Measurements from ENCODE around the gene TSC22D2.

DNA sequence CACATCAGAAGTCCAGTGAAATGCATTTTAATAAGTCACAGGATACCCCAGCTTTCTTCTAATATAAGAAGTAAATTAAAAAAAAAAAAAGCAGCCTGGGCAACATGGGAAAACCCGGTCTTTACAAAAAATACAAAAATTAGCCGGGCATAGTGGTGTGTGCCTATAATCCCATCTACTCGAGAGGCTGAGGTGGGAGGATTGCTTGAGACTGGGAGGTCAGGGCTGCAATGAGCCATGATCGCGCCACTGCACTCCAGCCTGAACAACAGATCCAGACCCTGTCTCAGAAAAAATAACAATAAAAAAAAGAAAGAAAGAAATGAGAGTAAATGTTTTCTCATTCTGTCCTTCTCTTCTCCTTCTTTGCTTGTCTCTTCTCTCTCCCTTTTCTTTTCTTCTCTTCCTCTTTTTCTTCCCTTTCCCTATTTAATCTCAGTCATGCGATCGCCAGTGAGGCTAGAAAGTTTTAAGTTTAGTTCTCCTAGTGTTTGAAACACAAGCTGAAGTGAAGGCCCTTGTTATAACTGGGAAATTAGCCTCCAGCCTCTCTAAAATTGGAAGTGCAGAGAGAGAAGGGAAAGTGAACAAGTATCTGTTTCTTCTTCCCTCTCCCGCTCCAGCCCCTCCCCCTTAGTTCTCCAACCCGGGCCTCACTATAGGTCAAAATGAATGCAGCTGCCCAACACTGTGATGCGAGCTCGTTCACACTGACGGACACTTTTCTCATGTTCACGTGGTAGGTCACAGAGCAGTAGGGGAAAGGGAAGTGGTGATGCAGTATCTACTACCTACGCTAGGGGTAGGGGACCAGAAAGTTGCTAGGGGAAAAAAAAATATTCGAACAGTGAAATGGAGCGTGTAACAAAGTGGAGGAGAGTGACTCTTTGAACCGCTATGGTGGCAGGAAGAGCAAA lies 23.5 kb upstream of the TSC22D2 start:
- TF ChIP-seq CTCF (IDR thresholded peaks at IDR 0.05) (no peak), ZFX (IDR thresholded peaks at IDR 0.05; ENCODE audit: borderline replicate concordance) (no peak)
